Sigmoid colon (tissue), 7 donors: Measurements from ENCODE around the gene CBL. TPM values are rescaled to one million over a fixed set of nuclear protein-coding genes. Genes with fewer than 3 reads are reported as not detected.

ENCODE experiments used
- DNase-seq: peaks from one replicate; pipeline ENCODE4 v3.0.0-alpha.2; 2019
- H3K27ac ChIP-seq, 4 donors: fragments of 200-600 bp; sonication (generic); one replicate each; pipeline ENCODE4 v1.5.1; 2016 to 2019; ENCODE audit warnings: mild to moderate bottlenecking in 1 of 4
- H3K27me3 ChIP-seq, 3 donors: fragments of 200-600 bp; sonication (generic); one replicate each; pipeline ENCODE4 v1.5.1; 2019; ENCODE audit warnings: mild to moderate bottlenecking in 1 of 3
- H3K36me3 ChIP-seq, 4 donors: fragments of 200-600 bp; sonication (generic); one replicate each; pipeline ENCODE4 v1.5.1; 2016 to 2019
- H3K4me1 ChIP-seq, 4 donors: fragments of 200-600 bp; sonication (generic); one replicate each; pipeline ENCODE4 v1.5.1; 2017 to 2019
- H3K4me3 ChIP-seq, 4 donors: fragments of 200-600 bp; sonication (generic); one replicate each; pipeline ENCODE4 v1.5.1; 2017 to 2019; ENCODE audit warnings: mild to moderate bottlenecking in 2 of 4, moderate library complexity in 1 of 4
- H3K9me3 ChIP-seq, 4 donors: fragments of 200-600 bp in 3 of 4; sonication (generic) in 3 of 4; one replicate each; pipeline versions ENCODE4 v1.5.1 to v1.6.1; 2013 to 2019
- EP300 ChIP-seq, 4 donors: sonication (generic); formaldehyde crosslinking; IDR thresholded peaks; one replicate each; pipeline ENCODE4 v1.6.1; 2017; ENCODE audit warnings: antibody characterized with exemption in 4 of 4
- POLR2A ChIP-seq, 2 donors: fragments of 450-650 bp; IDR thresholded peaks; one replicate each; pipeline ENCODE4 v1.6.1; 2016; ENCODE audit warnings: antibody characterized with exemption in 2 of 2, mild to moderate bottlenecking in 2 of 2, moderate library complexity in 2 of 2
- POLR2AphosphoS5 ChIP-seq, 4 donors: sonication (generic); formaldehyde crosslinking; IDR thresholded peaks; one replicate each; pipeline ENCODE4 v1.6.1; 2017; ENCODE audit warnings: antibody characterized with exemption in 4 of 4
- WGBS, 2 donors: extraction: QIAGEN DNeasy Blood & Tissue Kit; methylation state at CpG; one replicate each; pipeline ENCODE4 v1.1.7; 2013; 5-methylcytosine and 5-hydroxymethylcytosine counted together
- intact Hi-C: fragments of 100-400 bp; cut with DNase I; formaldehyde crosslinking; loops from one replicate; pipeline ENCODE4 v1.15.1; 2023
- polyA plus RNA-seq, 3 donors: library from polyadenylated mRNA; stranded (reverse); fragments of 200-250 nt; gene quantifications; one replicate each; pipeline ENCODE4 v1.2.3, GENCODE V29; 2013
- total RNA-seq, 4 donors: library from RNA; depleted of rRNA; stranded (reverse); fragments of >200 nt; gene quantifications; one replicate each; pipeline ENCODE4 v1.1.0, GENCODE V29; 2016
- TF ChIP-seq, protein P1 (sequence below), 4 experiments: fragments of 450-650 bp in 3 of 4; fragments of 200-600 bp in 1 of 4; IDR thresholded peaks; one replicate each; pipeline ENCODE4 v1.5.1; 2016 to 2019; ENCODE audit warnings: antibody characterized with exemption in 4 of 4, mild to moderate bottlenecking in 3 of 4, moderate library complexity in 2 of 4
- donor health status: healthy with polysubstance abuse.
- donor health status: Bipolar disorder and iron deficiency.
- donor health status: healthy.

CBL gene
- total and polyA plus RNA-seq, 7 donors = 1.8 to 17.7 (median 11.8) TPM

DNA sequence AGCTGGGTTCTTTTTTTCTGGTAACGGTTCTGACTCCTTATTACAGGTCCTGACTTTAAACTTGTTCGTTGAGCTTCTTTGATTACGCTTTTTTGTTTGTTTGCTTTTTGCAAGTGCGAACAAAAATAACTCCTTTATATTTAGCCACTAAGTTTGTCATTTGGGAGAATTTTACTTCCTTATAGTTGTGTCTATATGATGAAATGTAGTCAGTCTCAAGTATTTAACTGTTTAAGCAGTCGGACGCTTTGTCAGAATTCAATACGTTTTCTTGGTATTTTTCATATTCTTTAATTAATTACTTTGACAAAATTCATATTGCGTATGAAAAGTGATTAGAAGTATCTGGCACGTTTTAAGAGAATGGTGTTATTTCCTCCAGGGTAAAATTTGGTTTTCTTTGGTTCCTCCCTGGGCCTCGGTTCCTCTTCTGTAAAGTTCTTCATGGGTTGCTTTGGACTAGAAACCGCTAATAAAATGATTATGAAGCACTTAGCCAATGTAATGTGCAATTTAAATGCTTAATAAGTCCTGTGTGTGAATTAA is 1.3 kb downstream of the CBL start:
- intact Hi-C loops = loop anchor here (2.0 to 5.0 kb wide), 2 partner anchors 77 to 105 kb away; partner anchors contain the start of gene DPAGT1
- TF ChIP-seq, protein P1, sequence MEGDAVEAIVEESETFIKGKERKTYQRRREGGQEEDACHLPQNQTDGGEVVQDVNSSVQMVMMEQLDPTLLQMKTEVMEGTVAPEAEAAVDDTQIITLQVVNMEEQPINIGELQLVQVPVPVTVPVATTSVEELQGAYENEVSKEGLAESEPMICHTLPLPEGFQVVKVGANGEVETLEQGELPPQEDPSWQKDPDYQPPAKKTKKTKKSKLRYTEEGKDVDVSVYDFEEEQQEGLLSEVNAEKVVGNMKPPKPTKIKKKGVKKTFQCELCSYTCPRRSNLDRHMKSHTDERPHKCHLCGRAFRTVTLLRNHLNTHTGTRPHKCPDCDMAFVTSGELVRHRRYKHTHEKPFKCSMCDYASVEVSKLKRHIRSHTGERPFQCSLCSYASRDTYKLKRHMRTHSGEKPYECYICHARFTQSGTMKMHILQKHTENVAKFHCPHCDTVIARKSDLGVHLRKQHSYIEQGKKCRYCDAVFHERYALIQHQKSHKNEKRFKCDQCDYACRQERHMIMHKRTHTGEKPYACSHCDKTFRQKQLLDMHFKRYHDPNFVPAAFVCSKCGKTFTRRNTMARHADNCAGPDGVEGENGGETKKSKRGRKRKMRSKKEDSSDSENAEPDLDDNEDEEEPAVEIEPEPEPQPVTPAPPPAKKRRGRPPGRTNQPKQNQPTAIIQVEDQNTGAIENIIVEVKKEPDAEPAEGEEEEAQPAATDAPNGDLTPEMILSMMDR (IDR thresholded peaks at IDR 0.05) = no peak
- TF ChIP-seq POLR2A (IDR thresholded peaks at IDR 0.05) = no peak
- TF ChIP-seq EP300 (IDR thresholded peaks at IDR 0.05) = no peak
- TF ChIP-seq POLR2AphosphoS5 (IDR thresholded peaks at IDR 0.05) = no peak
- peak overlapping the region; percentile 94 to 98 (median 96) for H3K27ac ChIP-seq
- no peaks in the 10 kb centered on the region for H3K36me3 ChIP-seq
- H3K4me1 ChIP-seq = peaks cover 0 to 29% (median 20%) of the 10 kb centered on the region in 4 donors
- 21 to 31% methylated on average over 11 of the region's 11 CpGs for WGBS, 2 donors
- H3K27me3 ChIP-seq = no peaks in the 10 kb centered on the region
- peak overlapping the region; percentile 72 to 97 (median 92) for H3K4me3 ChIP-seq
- DNase-seq = no peak
- H3K9me3 ChIP-seq = no peaks in the 10 kb centered on the region

DNA sequence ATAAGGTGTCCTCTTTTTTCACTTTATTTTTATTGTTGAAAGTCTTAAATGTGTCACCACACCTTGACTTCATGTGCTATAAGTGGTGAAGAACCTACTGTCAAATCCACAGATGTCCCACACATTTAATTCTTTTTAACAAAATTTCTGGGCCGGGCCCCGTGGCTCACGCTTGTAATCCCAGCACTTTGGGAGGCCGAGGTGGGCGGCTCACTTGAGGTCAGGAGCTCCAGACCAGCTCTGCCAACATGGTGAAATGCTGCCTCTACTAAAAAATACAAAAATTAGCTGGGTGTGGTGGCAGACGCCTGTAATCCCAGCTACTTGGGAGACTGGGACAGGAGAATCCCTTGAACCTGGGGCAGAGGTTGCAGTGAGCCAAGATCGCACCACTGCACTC is 3.0 kb downstream of the CBL start:
- Histone ChIP-seq H3K36me3 (no peaks in the 10 kb centered on the region), H3K9me3 (no peaks in the 10 kb centered on the region), H3K4me3 (no peak overlapping the region), H3K4me1 (peaks cover 0 to 29% (median 20%) of the 10 kb centered on the region in 4 donors), H3K27ac (no peak overlapping the region), H3K27me3 (no peaks in the 10 kb centered on the region)
- TF ChIP-seq POLR2AphosphoS5 (IDR thresholded peaks at IDR 0.05) (no peak), POLR2A (IDR thresholded peaks at IDR 0.05) (no peak)
- WGBS, 2 donors = 91 to 92% methylated on average over 7 of the region's 7 CpGs
- intact Hi-C loops = loop anchor here (5.0 kb wide), 1 partner anchor 107 kb away; the partner anchor contains the start of gene DPAGT1
- DNase-seq = no peak

DNA sequence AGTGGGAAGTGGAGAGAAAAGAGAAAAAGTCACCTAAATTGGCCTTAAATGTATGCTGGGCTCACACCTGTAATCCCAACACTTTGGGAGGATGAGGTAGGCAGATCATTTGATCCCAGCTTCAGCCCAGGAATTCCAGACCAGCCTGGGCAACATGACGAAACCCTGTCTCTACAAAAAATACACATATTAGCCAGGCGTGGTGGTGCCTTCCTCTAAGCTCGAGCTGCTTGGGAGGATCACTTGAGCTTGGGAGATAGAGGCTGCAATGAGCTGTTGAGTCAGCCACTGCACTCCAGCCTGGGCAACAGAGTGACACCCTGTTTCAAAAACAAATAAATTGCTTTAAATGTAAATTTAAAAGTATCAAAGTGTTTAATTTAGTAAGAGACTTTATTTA is 3.9 kb downstream of the CBL start:
- Histone ChIP-seq H3K36me3 (no peaks in the 10 kb centered on the region), H3K4me1 (peaks cover 0 to 29% (median 20%) of the 10 kb centered on the region in 4 donors), H3K9me3 (no peaks in the 10 kb centered on the region), H3K27me3 (no peaks in the 10 kb centered on the region), H3K4me3 (no peak overlapping the region), H3K27ac (no peak overlapping the region)
- intact Hi-C loops = no loop called here
- no peak for DNase-seq
- no peak for TF ChIP-seq EP300 (IDR thresholded peaks at IDR 0.05)
- TF ChIP-seq POLR2A (IDR thresholded peaks at IDR 0.05) = no peak
- no peak for TF ChIP-seq POLR2AphosphoS5 (IDR thresholded peaks at IDR 0.05)
- TF ChIP-seq, protein P1 (IDR thresholded peaks at IDR 0.05) = no peak
- WGBS, 2 donors = 81 to 88% methylated on average over 3 of the region's 3 CpGs

DNA sequence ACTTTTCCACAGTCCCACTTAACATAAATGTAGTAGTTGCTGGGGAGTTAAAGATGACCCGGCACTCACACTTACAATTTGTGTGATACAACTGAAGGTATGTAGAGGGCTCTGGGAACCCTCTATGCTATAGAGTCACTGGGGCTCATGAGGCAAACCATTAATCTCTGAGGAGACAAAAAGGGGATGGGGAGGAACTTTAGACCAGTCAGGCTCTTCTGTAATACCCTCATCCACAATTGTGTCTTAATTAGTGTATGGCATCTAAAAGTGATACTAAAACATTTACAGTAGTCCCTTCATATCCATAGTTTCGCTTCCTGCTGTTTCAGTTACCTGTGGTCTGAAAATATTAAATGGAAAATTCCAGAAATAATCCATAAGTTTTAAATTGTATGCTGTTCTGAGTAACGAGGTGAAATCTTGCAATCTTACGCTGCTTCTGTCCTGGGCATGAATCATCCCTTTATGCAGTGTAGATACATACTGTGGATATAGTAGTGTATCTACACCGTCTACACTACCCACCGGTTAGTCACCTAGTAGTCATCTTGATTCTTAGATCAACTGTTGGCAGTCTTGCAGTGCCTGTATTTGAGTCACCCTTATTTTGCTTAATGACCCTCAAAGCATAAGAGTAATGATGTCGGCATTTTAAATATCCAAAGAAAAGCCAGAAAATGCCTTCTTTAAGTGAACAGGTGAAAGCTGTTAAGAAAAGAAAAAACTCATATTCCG is 12.2 kb downstream of the CBL start:
- DNase-seq = no peak
- TF ChIP-seq EP300 (IDR thresholded peaks at IDR 0.05) = no peak
- Histone ChIP-seq H3K9me3 (no peaks in the 10 kb centered on the region), H3K4me3 (no peak overlapping the region), H3K36me3 (no peaks in the 10 kb centered on the region), H3K27ac (no peak overlapping the region), H3K4me1 (peaks cover 0 to 15% (median 13%) of the 10 kb centered on the region in 4 donors), H3K27me3 (no peaks in the 10 kb centered on the region)
- intact Hi-C loops = no loop called here
- WGBS, 2 donors = 88 to 91% methylated on average over 8 of the region's 8 CpGs

DNA sequence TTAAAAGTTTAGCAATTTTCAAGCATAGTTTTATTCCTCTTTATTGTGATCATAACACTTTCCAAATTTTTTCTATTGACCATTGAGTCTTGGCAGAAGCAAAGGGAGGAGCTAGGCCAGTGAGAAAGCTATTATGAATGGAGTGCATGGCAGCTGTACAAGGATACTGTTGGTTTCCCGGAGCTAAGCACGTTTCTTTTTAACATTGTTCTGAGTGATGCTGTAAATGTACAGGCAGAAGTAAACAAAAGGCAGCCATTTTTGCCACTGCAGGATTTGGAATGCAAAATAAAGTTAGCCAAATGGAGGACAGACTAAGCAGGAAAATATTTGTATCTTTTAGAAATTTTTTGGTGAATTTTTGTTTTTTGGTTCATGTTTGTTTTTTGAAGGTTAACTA is 16.2 kb downstream of the CBL start:
- no peaks in the 10 kb centered on the region for H3K9me3 ChIP-seq
- no peak overlapping the region for H3K4me3 ChIP-seq
- no peaks in the 10 kb centered on the region for H3K27me3 ChIP-seq
- no peak for DNase-seq
- 8 to 24% methylated on average over 2 of the region's 2 CpGs for WGBS, 2 donors
- H3K4me1 ChIP-seq = peaks cover 0 to 15% (median 13%) of the 10 kb centered on the region in 4 donors
- H3K27ac ChIP-seq = peak overlapping the region in 3 of 4 donors; percentile 15 to 60 (median 36)
- no peaks in the 10 kb centered on the region for H3K36me3 ChIP-seq
- intact Hi-C loops = no loop called here
- TF ChIP-seq EP300 (IDR thresholded peaks at IDR 0.05) = no peak
- TF ChIP-seq POLR2AphosphoS5 (IDR thresholded peaks at IDR 0.05) = no peak
- TF ChIP-seq, protein P1 (IDR thresholded peaks at IDR 0.05) = no peak
- no peak for TF ChIP-seq POLR2A (IDR thresholded peaks at IDR 0.05)
